Pancreas (tissue), 10 donors: ENCODE results near the gene TSPYL4. TPM values are rescaled to one million over a fixed set of nuclear protein-coding genes. Genes with fewer than 3 reads are reported as not detected.
A peak's percentile ranks its signal among the peaks of the same experiment; 100 is the strongest.

Experiments used
- ATAC-seq, 4 donors: fragments of 200-7000 bp; cut with Tn5 transposase; one replicate each; pipeline versions ENCODE4 v1.8.0 to v1.9.1; 2020; ENCODE audit warnings: mild to moderate bottlenecking in 4 of 4, moderate library complexity in 4 of 4
- DNase-seq, 6 donors: peaks; one replicate each; pipeline ENCODE4 v3.0.0-alpha.2; 2020
- FAIRE-seq: peaks from 2 replicates; lab custom pipeline; 2012; peaks lifted over from hg19 to GRCh38; lab: Jason Lieb, UNC
- H3K27ac ChIP-seq, 4 donors: fragments of 200-600 bp; sonication (generic); 1 replicate in 3 of 4; 2 replicates in 1 of 4; pipeline versions ENCODE4 v1.5.0 to v1.8.0; 2020
- H3K27me3 ChIP-seq, 4 donors: fragments of 200-600 bp; one replicate each; pipeline ENCODE4 v1.8.0; 2021
- H3K36me3 ChIP-seq, 3 donors: fragments of 200-600 bp; sonication (generic) in 1 of 3; one replicate each; pipeline versions ENCODE4 v1.5.0 to v1.8.0; 2020 to 2021
- H3K4me1 ChIP-seq, 3 donors: fragments of 200-600 bp; one replicate each; pipeline ENCODE4 v1.8.0; 2021
- H3K4me3 ChIP-seq, 4 donors: fragments of 200-600 bp; sonication (generic) in 2 of 4; one replicate each; pipeline versions ENCODE4 v1.5.0 to v1.8.0; 2020 to 2021
- H3K9me3 ChIP-seq, 4 donors: fragments of 200-600 bp; one replicate each; pipeline ENCODE4 v1.8.0; 2021
- CTCF ChIP-seq, 4 donors: fragments of 200-600 bp; sonication (generic) in 3 of 4; IDR thresholded peaks; one replicate each; pipeline versions ENCODE4 v1.5.0 to v1.8.0; 2021; ENCODE audit warnings: antibody characterized with exemption in 4 of 4
- WGBS, 2 donors: extraction: QIAGEN DNeasy Blood & Tissue Kit; methylation state at CpG; one replicate each; pipeline ENCODE4 v1.1.7; 2013; 5-methylcytosine and 5-hydroxymethylcytosine counted together
- intact Hi-C, 3 donors: fragments of 100-400 bp; cut with DNase I; formaldehyde crosslinking; loops; one replicate each; pipeline versions ENCODE4 v1.11.1 to v1.14.2; 2022
- polyA plus RNA-seq, 2 donors: library from polyadenylated mRNA; stranded (reverse); fragments of 200-250 nt; gene quantifications; one replicate each; pipeline ENCODE4 v1.2.3, GENCODE V29; 2013
- total RNA-seq, 6 donors: library from RNA; stranded (reverse); fragmentation: NEBNext Ultra II Directional in 4 of 6; extraction: Animal tissue kit (Norgen Biotek cat#: 25700) in 4 of 6; gene quantifications; one replicate each; pipeline versions ENCODE4 v1.2.1 to v1.2.4, GENCODE V29; 2021 to 2023
- donor health status: healthy with polysubstance abuse.
- donor health status: DM: no; HTN: no; CAD: no; lungs with moderate emphysema.
- donor health status: DM: no; HTN: no; CAD: no.
- donor health status: control.
- donor health status: control.
- donor health status: Bipolar disorder and iron deficiency.
- donor health status: DM: yes; HTN: yes; CAD: no.
- donor health status: DM: no; HTN: no; CAD: no.
- donor health status: DM: no; HTN: no; CAD: no.
- donor health status: DM: yes; HTN: yes; CAD: no.

Gene TSPYL4
- total and polyA plus RNA-seq, 8 donors = 4.9 to 19.4 (median 7.1) TPM

GRCh38 chr6:116280933-116281316, 27.1 kb upstream of the TSPYL4 start:
- FAIRE-seq = no peak
- 79 to 92% methylated on average over 5 of the region's 5 CpGs for WGBS, 2 donors
- TF ChIP-seq CTCF (IDR thresholded peaks at IDR 0.05) = no peak
- Histone ChIP-seq H3K27me3 (no peaks in the 10 kb centered on the region), H3K4me1 (peaks cover 0 to 33% (median 10%) of the 10 kb centered on the region in 3 donors), H3K36me3 (peaks cover 0 to 4% (median 0%) of the 10 kb centered on the region in 3 donors), H3K9me3 (no peaks in the 10 kb centered on the region), H3K4me3 (peak overlapping the region in 2 of 4 donors; percentile 76 to 95), H3K27ac (peak overlapping the region in 1 of 4 donors; percentile 91)
- DNase-seq = no peak
- no peak for ATAC-seq
- intact Hi-C loops = loop anchor here in 1 of 3 donors (10.0 kb wide), 1 partner anchor 274 kb away; the partner anchor contains the start of gene CALHM4

DNA sequence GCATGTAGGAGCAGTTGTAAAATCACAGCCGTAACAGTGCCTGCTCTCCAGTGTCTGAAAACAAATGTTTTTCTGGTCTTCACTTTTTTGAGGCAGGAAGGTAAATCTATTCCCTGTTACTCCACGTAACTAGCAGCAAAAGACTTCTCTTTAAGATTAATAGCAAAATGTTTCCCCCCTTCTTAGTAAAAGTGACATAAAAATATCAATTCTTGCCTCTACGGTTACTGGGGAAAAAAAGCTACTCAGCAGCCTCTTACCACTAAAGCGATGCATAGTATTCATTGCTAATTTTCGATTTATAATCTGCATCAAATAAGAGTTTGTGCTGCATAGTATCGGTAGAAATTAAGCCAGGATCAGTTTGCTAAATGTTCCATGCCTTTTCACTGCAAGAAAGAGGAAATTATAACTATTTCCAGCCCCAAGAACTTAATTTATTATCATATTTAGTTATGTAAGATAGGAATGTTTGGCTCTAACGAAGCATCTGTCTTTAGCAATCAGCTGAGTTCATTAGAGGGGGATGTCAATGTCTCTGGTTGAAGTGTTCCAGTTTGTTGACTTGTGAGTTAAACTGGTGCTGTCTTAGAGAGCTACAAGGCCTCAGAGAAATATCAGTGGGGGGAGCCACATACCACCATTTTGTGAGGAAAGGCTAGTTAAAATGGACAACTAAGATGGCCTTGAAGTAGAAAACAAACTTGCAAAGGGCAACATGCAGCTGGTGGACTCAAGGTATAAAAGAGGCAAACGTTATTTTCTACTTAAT, 26.5 kb upstream of the TSPYL4 start:
- no peak for TF ChIP-seq CTCF (IDR thresholded peaks at IDR 0.05)
- 4% methylated on average over 8 of the region's 8 CpGs for WGBS, 2 donors
- Histone ChIP-seq H3K9me3 (no peaks in the 10 kb centered on the region), H3K36me3 (peaks cover 0 to 4% (median 0%) of the 10 kb centered on the region in 3 donors), H3K4me1 (peaks cover 0 to 39% (median 10%) of the 10 kb centered on the region in 3 donors), H3K27ac (peak overlapping the region; percentile 91 to 99 (median 98)), H3K27me3 (no peaks in the 10 kb centered on the region), H3K4me3 (peak overlapping the region; percentile 59 to 98 (median 86))
- no peak for DNase-seq
- intact Hi-C loops = loop anchor here in 1 of 3 donors (10.0 kb wide), 1 partner anchor 274 kb away; the partner anchor contains the start of gene CALHM4
- FAIRE-seq = no peak
- ATAC-seq = no peak

DNA sequence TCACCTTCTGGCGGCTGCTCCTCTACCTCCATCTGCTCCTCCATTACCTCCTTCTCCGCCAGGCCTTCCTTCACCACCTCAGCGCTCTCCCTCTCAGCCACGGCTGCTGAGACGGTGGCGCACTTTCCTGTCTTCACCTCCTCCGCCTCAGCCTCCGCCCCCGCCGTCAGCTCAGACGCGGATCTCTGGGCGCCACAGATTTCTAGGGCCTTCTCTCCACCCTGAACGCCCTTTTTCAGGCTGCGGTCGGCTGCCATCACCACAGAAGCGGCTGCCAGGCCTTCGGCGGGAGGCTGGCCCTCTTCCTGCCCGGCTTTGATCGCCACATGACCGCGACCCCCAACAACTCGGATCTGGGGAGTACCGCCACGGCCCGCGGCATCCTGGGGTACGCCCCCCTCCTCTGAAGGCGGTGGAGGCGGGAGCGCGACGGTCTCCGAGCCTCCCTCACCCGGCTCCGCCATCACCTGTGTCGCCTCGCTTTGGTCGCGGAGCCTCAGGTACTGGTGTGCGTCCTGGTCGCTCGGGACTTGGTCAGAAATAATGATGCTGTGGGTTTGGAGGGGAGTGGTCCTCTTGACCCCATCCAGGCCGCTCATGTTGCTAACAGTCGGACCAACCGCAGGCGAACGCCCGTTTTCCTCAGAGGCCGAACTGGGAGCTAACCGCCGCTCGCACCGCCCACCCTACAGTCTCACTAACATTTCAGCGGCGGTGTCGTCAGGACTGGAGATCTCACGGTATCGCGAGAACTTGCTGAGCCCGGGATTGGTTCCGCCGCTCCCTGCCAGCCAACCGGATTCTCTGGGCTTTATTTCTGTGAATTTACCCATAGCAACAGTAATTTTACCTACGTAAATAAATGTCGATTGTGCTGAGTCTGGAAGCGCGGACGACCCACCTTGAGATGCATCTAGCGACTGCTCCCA, 25.6 kb upstream of the TSPYL4 start, which contains the start of gene TSPYL1:
Gene TSPYL1 (minus strand): TSS at position 699 of the 929 bp plus-strand sequence. CDS start 100 bp downstream, at position 599.
- ATAC-seq = peak; percentile 94 to 98 (median 96)
- peaks cover 6 to 43% (median 19%) of the 10 kb centered on the region in 3 donors for H3K4me1 ChIP-seq
- H3K27me3 ChIP-seq = no peaks in the 10 kb centered on the region
- intact Hi-C loops = loop anchor here in 1 of 3 donors (10.0 kb wide), 2 partner anchors 245 to 275 kb away; partner anchors contain the start of gene CALHM4
- no peaks in the 10 kb centered on the region for H3K9me3 ChIP-seq
- H3K36me3 ChIP-seq = peaks cover 0 to 4% (median 0%) of the 10 kb centered on the region in 3 donors
- FAIRE-seq = peak; percentile 95
- 0% methylated on average over 71 of the region's 71 CpGs for WGBS, 2 donors
- H3K27ac ChIP-seq = peak within 1 kb of the TSS; percentile 91 to 99 (median 98)
- no peak for TF ChIP-seq CTCF (IDR thresholded peaks at IDR 0.05)
- DNase-seq = peak; percentile 93 to 97 (median 96)
- H3K4me3 ChIP-seq = peak within 1 kb of the TSS; percentile 59 to 98 (median 86)

GRCh38 chr6:116278854-116279231, 25.0 kb upstream of the TSPYL4 start:
- no peaks in the 10 kb centered on the region for H3K27me3 ChIP-seq
- ATAC-seq = peak; percentile 53 to 67 (median 60)
- no peak for FAIRE-seq
- H3K4me3 ChIP-seq = peak overlapping the region; percentile 59 to 98 (median 86)
- H3K27ac ChIP-seq = peak overlapping the region; percentile 91 to 99 (median 98)
- DNase-seq = peak; percentile 61 to 77 (median 68)
- intact Hi-C loops = loop anchor here in 1 of 3 donors (10.0 kb wide), 1 partner anchor 246 kb away; no protein-coding TSS in a partner anchor
- TF ChIP-seq CTCF (IDR thresholded peaks at IDR 0.05) = no peak
- H3K36me3 ChIP-seq = peaks cover 0 to 6% (median 4%) of the 10 kb centered on the region in 3 donors
- 4 to 5% methylated on average over 12 of the region's 12 CpGs for WGBS, 2 donors
- H3K4me1 ChIP-seq = peaks cover 8 to 43% (median 21%) of the 10 kb centered on the region in 3 donors
- no peaks in the 10 kb centered on the region for H3K9me3 ChIP-seq
